SK-N-SH (cell line): Measurements from ENCODE around the gene PBX3. TPM values are rescaled to one million over a fixed set of nuclear protein-coding genes. Genes with fewer than 3 reads are reported as not detected.

Experiments
- CTCF ChIA-PET: fragments of 300-600, 350-600 bp; formaldehyde crosslinking; extraction: SDS; loops from one replicate; lab custom pipeline; 2021; lab: Yijun Ruan, JAX
- POLR2A ChIA-PET: fragments of 350-600 bp; sonication (Branson Sonifier 250); formaldehyde crosslinking; extraction: SDS; loops from one replicate; lab custom pipeline; 2020; ENCODE audit warnings: antibody characterized with exemption, inconsistent platforms; lab: Yijun Ruan, JAX
- DNase-seq: peaks from one replicate; pipeline ENCODE4 v3.0.0; 2012
- H2AFZ ChIP-seq: fragments of 200-600 bp; sonication (generic); 2 replicates; pipeline ENCODE4 v1.8.1; 2016; ENCODE audit warnings: antibody characterized with exemption, mild to moderate bottlenecking, low read depth
- H3F3A ChIP-seq: fragments of 200-600 bp; sonication (generic); replicated peaks from 2 replicates; pipeline ENCODE3; 2016; ENCODE audit warnings: antibody characterized with exemption, mild to moderate bottlenecking; ENCODE audit not compliant: insufficient read depth
- H3K27ac ChIP-seq, 2 experiments: fragments of 200-500 bp in 1 of 2; fragments of 200-600 bp in 1 of 2; sonication (Bioruptor generic) in 1 of 2; sonication (generic), shearing (Covaris generic) in 1 of 2; 2 replicates each; pipeline versions ENCODE4 v1.5.1 to v1.6.1; 2014 to 2016; ENCODE audit warnings: low read depth in 2 of 2, inconsistent platforms in 1 of 2, low read length in 1 of 2, mild to moderate bottlenecking in 1 of 2, mixed read lengths in 1 of 2
- H3K27me3 ChIP-seq: fragments of 200-600 bp; sonication (generic), shearing (Covaris generic); 2 replicates; pipeline ENCODE4 v1.6.1; 2016; ENCODE audit warnings: mixed run types; ENCODE audit not compliant: insufficient read depth
- H3K36me3 ChIP-seq, 2 experiments: fragments of 200-500 bp in 1 of 2; fragments of 200-600 bp in 1 of 2; sonication (Bioruptor generic) in 1 of 2; sonication (generic) in 1 of 2; replicated peaks in 1 of 2; 2 replicates each; pipeline versions ENCODE3 to v1.5.1; 2014 to 2016; ENCODE audit warnings: low read length in 1 of 2, mild to moderate bottlenecking in 1 of 2; ENCODE audit not compliant: insufficient read depth in 2 of 2, control insufficient read depth in 1 of 2
- H3K4me1 ChIP-seq, 2 experiments: fragments of 200-500 bp in 1 of 2; fragments of 200-600 bp in 1 of 2; sonication (Bioruptor generic) in 1 of 2; sonication (generic), shearing (Covaris generic) in 1 of 2; 2 replicates each; pipeline versions ENCODE4 v1.5.1 to v1.6.1; 2014 to 2016; ENCODE audit warnings: low read depth in 1 of 2, low read length in 1 of 2, mixed run types in 1 of 2; ENCODE audit not compliant: insufficient read depth in 2 of 2, control insufficient read depth in 1 of 2
- H3K4me2 ChIP-seq: fragments of 200-600 bp; sonication (generic), shearing (Covaris generic); 2 replicates; pipeline ENCODE4 v1.6.1; 2017; ENCODE audit warnings: mixed run types
- H3K4me3 ChIP-seq, 2 experiments: fragments of 200-500 bp in 1 of 2; fragments of 200-600 bp in 1 of 2; sonication (Bioruptor generic) in 1 of 2; sonication (generic), shearing (Covaris generic) in 1 of 2; 2 replicates each; pipeline versions ENCODE4 v1.5.1 to v1.8.1; 2014 to 2016; ENCODE audit warnings: low read depth in 2 of 2, inconsistent platforms in 1 of 2, low read length in 1 of 2, mild to moderate bottlenecking in 1 of 2, mixed read lengths in 1 of 2, moderate library complexity in 1 of 2
- H3K79me2 ChIP-seq: fragments of 200-600 bp; sonication (generic); 2 replicates; pipeline ENCODE4 v1.8.1; 2017; ENCODE audit warnings: mild to moderate bottlenecking; ENCODE audit not compliant: insufficient read depth
- H3K9ac ChIP-seq: fragments of 200-600 bp; sonication (generic); 2 replicates; pipeline ENCODE4 v1.6.1; 2017; ENCODE audit warnings: mixed run types
- H3K9me2 ChIP-seq: fragments of 200-600 bp; sonication (generic); 2 replicates; pipeline ENCODE4 v1.6.1; 2017; ENCODE audit warnings: mixed run types
- H3K9me3 ChIP-seq: fragments of 200-600 bp; sonication (generic); 2 replicates; pipeline ENCODE4 v1.6.1; 2017; ENCODE audit warnings: mixed run types, mild to moderate bottlenecking, moderate library complexity
- H4K20me1 ChIP-seq: fragments of 200-600 bp; sonication (generic); 2 replicates; pipeline ENCODE4 v1.6.1; 2017; ENCODE audit warnings: mild to moderate bottlenecking, mixed run types; ENCODE audit not compliant: insufficient read depth
- ELF1 ChIP-seq: IDR thresholded peaks from 2 replicates; pipeline ENCODE4 v1.4.0; 2012
- FOSL2 ChIP-seq: IDR thresholded peaks from 2 replicates; pipeline ENCODE4 v1.4.0; 2012; ENCODE audit warnings: low read depth, mild to moderate bottlenecking, moderate library complexity, borderline replicate concordance
- GABPA ChIP-seq: IDR thresholded peaks from 2 replicates; pipeline ENCODE4 v1.4.0; 2012; ENCODE audit warnings: low read depth, mild to moderate bottlenecking
- NRF1 ChIP-seq: IDR thresholded peaks from 2 replicates; pipeline ENCODE4 v1.6.1; 2012; ENCODE audit warnings: low read depth, mild to moderate bottlenecking, low read length
- PBX3 ChIP-seq: IDR thresholded peaks from 2 replicates; pipeline ENCODE4; 2012
- RCOR1 ChIP-seq: fragments of 150-350 bp; IDR thresholded peaks from 2 replicates; pipeline ENCODE4 v1.6.1; 2017; ENCODE audit warnings: antibody characterized with exemption, low read length
- RXRA ChIP-seq: IDR thresholded peaks from 2 replicates; pipeline ENCODE4 v1.4.0; 2012; ENCODE audit warnings: low read depth, mild to moderate bottlenecking, borderline replicate concordance
- SMC3 ChIP-seq: IDR thresholded peaks from 2 replicates; pipeline ENCODE4 v1.6.1; 2012; ENCODE audit warnings: low read depth, low read length, improper control_type of control experiment
- TAF1 ChIP-seq: IDR thresholded peaks from 2 replicates; pipeline ENCODE4 v1.6.1; 2012; ENCODE audit warnings: low read depth, mild to moderate bottlenecking, low read length, moderate library complexity, borderline replicate concordance
- TCF12 ChIP-seq: IDR thresholded peaks from 2 replicates; pipeline ENCODE4 v1.4.0; 2012
- ZBTB33 ChIP-seq: IDR thresholded peaks from 2 replicates; pipeline ENCODE4 v1.4.0; 2012; ENCODE audit warnings: low read depth, borderline replicate concordance
- WGBS: methylation state at CpG from one replicate; pipeline ENCODE4 v1.1.6; 2017; ENCODE audit warnings: low lambda C conversion rate; 5-methylcytosine and 5-hydroxymethylcytosine counted together
- polyA plus RNA-seq, 3 experiments: library from polyadenylated mRNA; depleted of rRNA; stranded (reverse); fragments of >200 nt; gene quantifications; 2 replicates each; pipeline ENCODE4 v1.2.3, GENCODE V29; 2012

Gene PBX3
- polyA plus RNA-seq, 1 of the 3 experiments (the other 2 are of a cell fraction): 73.0 TPM

GRCh38 chr9:125856331-125856730 lies 109.2 kb downstream of the PBX3 start:
- POLR2A ChIA-PET: no interaction called here

GRCh38 chr9:125861405-125862058 lies 114.4 kb downstream of the PBX3 start:
- TF ChIP-seq TAF1 (no peak), NRF1 (no peak), FOSL2 (no peak)
- Histone ChIP-seq H3K36me3 (peaks cover 0 to 12% of the 10 kb centered on the region in 2 experiments), H3K9me2 (no peaks in the 10 kb centered on the region), H3K4me1 (peaks cover 0 to 7% of the 10 kb centered on the region in 2 experiments; a peak in 2 of 4 replicates), H4K20me1 (peaks cover 69% of the 10 kb centered on the region), H3F3A (no peaks in the 10 kb centered on the region), H3K79me2 (peaks cover 100% of the 10 kb centered on the region), H3K27ac (no peak overlapping the region), H3K4me2 (no peak overlapping the region), H3K4me3 (no peak overlapping the region), H3K9me3 (no peaks in the 10 kb centered on the region), H2AFZ (no peak overlapping the region), H3K9ac (no peak overlapping the region), H3K27me3 (no peaks in the 10 kb centered on the region)
- ChIA-PET CTCF (no interaction called here), POLR2A (no interaction called here)
- DNase-seq: no peak

More at GRCh38 chr9:125856331-125856730, 109.2 kb downstream of the PBX3 start:
- Histone ChIP-seq H3K4me1 (peaks cover 19 to 30% of the 10 kb centered on the region in 2 experiments), H3K36me3 (peaks cover 0 to 8% of the 10 kb centered on the region in 2 experiments), H3K27ac (peak overlapping the region in 1 of 2 experiments; percentile 98; a peak in 2 of 4 replicates), H3K79me2 (peaks cover 91% of the 10 kb centered on the region), H3K4me3 (no peak overlapping the region), H3F3A (peaks cover 30% of the 10 kb centered on the region), H3K9ac (no peak overlapping the region), H2AFZ (no peak overlapping the region), H3K9me3 (no peaks in the 10 kb centered on the region), H3K9me2 (no peaks in the 10 kb centered on the region), H4K20me1 (peaks cover 26% of the 10 kb centered on the region; the same call in 1 of the 2 replicates), H3K27me3 (no peaks in the 10 kb centered on the region), H3K4me2 (no peak overlapping the region)
- 91% methylated on average over 9 of the region's 9 CpGs for WGBS
- no peak for DNase-seq
- TF ChIP-seq RCOR1 (no peak), ZBTB33 (no peak), SMC3 (no peak)
- CTCF ChIA-PET: interaction anchor here (1.2 to 2.4 kb wide), 2 partner anchors 9 to 298 kb away, joined by 3 to 7 read pairs; no protein-coding TSS in a partner anchor

- TF ChIP-seq ELF1 (no peak), NRF1 (no peak), TCF12 (no peak), PBX3 (no peak), GABPA (no peak), RXRA (no peak)
- H3K36me3 ChIP-seq: peaks cover 0 to 19% of the 10 kb centered on the region in 2 experiments
- H3K27ac ChIP-seq: no peak overlapping the region
- H3K9me2 ChIP-seq: no peaks in the 10 kb centered on the region
- no peak overlapping the region for H3K4me3 ChIP-seq
- H3K9me3 ChIP-seq: no peaks in the 10 kb centered on the region
- no peaks in the 10 kb centered on the region for H3K27me3 ChIP-seq
- H3K4me1 ChIP-seq: peaks cover 0 to 3% of the 10 kb centered on the region in 2 experiments; a peak in 1 of 4 replicates
- peaks cover 4% of the 10 kb centered on the region for H3F3A ChIP-seq
- H2AFZ ChIP-seq: no peak overlapping the region
- 83% methylated on average over 1 of the region's 1 CpG for WGBS
- H3K9ac ChIP-seq: no peak overlapping the region
- CTCF ChIA-PET: no interaction called here
- peaks cover 74% of the 10 kb centered on the region for H4K20me1 ChIP-seq
- POLR2A ChIA-PET: no interaction called here
- DNase-seq: no peak
- peaks cover 100% of the 10 kb centered on the region for H3K79me2 ChIP-seq
- H3K4me2 ChIP-seq: no peak overlapping the region
These were observed 116.8 kb downstream of the PBX3 start for GRCh38 chr9:125863923-125864322.
